Colonic mucosa (tissue), 4 donors: ENCODE measurements around the gene SLC22A3. TPM values are rescaled to one million over a fixed set of nuclear protein-coding genes. Genes with fewer than 3 reads are reported as not detected.
"Not testable (repeated sequence)": the region's sequence is repeated elsewhere in the genome, so short reads cannot be mapped to it uniquely, and the experiment has no call there.

ENCODE experiments used
- DNase-seq: peaks from one replicate; pipeline ENCODE4 v3.0.0-alpha.2; 2020
- H3K27ac ChIP-seq: fragments of 200-600 bp; one replicate; pipeline ENCODE4 v1.8.0; 2021
- H3K27me3 ChIP-seq: fragments of 200-600 bp; one replicate; pipeline ENCODE4 v1.8.0; 2021
- H3K36me3 ChIP-seq: fragments of 200-600 bp; one replicate; pipeline ENCODE4 v1.8.0; 2021
- H3K4me1 ChIP-seq: fragments of 200-600 bp; one replicate; pipeline ENCODE4 v1.8.0; 2021; ENCODE audit warnings: mild to moderate bottlenecking
- H3K4me3 ChIP-seq: fragments of 200-600 bp; one replicate; pipeline ENCODE4 v1.8.0; 2021
- H3K9ac ChIP-seq, 2 donors: one replicate each; pipeline ENCODE4 v1.7.0; 2013; ENCODE audit warnings: control low read depth in 2 of 2, low read depth in 2 of 2, low read length in 2 of 2
- H3K9me3 ChIP-seq: fragments of 200-600 bp; one replicate; pipeline ENCODE4 v1.8.0; 2021
- CTCF ChIP-seq: fragments of 200-600 bp; IDR thresholded peaks from one replicate; pipeline ENCODE4 v1.8.0; 2022; ENCODE audit warnings: antibody characterized with exemption, mild to moderate bottlenecking
- intact Hi-C: fragments of 100-400 bp; cut with DNase I; formaldehyde crosslinking; loops from one replicate; pipeline ENCODE4 v1.14.1; 2022
- total RNA-seq, 2 donors: library from RNA; stranded (reverse); fragmentation: NEBNext Ultra II Directional in 1 of 2; extraction: Animal tissue kit (Norgen Biotek cat#: 25700) in 1 of 2; gene quantifications; one replicate each; pipeline ENCODE4 v1.2.1, GENCODE V29; 2021
- donor health status: healthy.
- donor health status: DM: no; HTN: no; CAD: no.
- donor health status: DM: no; HTN: no; CAD: no.

Gene SLC22A3
- total RNA-seq, 2 donors from 2014 or later: 2.1 to 2.5 TPM

GRCh38 chr6:160461641-160462040, 113.5 kb downstream of the SLC22A3 start:
- Histone ChIP-seq H3K9me3 (no peaks in the 10 kb centered on the region), H3K36me3 (no peaks in the 10 kb centered on the region)
- TF ChIP-seq CTCF: no peak

DNA sequence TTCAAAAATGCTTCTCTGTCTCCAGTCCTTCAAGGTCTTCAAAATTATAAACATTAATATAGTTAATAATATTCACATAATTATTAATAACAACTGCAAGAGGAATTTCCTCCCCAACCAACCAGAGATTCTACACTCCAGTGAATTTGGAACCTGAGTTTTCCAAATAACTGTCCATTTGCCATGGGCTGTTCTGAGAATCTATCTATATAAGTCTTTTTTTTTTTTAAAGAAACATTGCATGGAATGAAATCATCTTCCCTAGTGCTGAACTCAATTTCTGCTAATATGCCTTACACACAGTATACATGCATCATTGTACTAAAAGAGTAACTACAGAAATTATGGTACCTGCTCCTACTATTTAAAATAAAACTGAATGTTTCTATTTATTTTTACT, 113.9 kb downstream of the SLC22A3 start:
- intact Hi-C loops: no loop called here
- Histone ChIP-seq H3K4me3 (no peak overlapping the region), H3K27ac (no peak overlapping the region), H3K36me3 (no peaks in the 10 kb centered on the region), H3K4me1 (no peaks in the 10 kb centered on the region), H3K9me3 (no peaks in the 10 kb centered on the region), H3K9ac (no peak overlapping the region), H3K27me3 (no peaks in the 10 kb centered on the region)
- TF ChIP-seq CTCF: no peak
- DNase-seq: no peak

More at GRCh38 chr6:160461641-160462040, 113.5 kb downstream of the SLC22A3 start:
- Histone ChIP-seq H3K27ac (no peak overlapping the region), H3K9ac (no peak overlapping the region), H3K4me1 (no peaks in the 10 kb centered on the region), H3K27me3 (no peaks in the 10 kb centered on the region), H3K4me3 (no peak overlapping the region)
- DNase-seq: no peak
- intact Hi-C loops: no loop called here

- Histone ChIP-seq H3K27ac (no peak overlapping the region), H3K9me3 (no peaks in the 10 kb centered on the region), H3K27me3 (no peaks in the 10 kb centered on the region), H3K9ac (no peak overlapping the region), H3K4me1 (no peaks in the 10 kb centered on the region), H3K36me3 (no peaks in the 10 kb centered on the region), H3K4me3 (no peak overlapping the region)
- TF ChIP-seq CTCF: no peak
- intact Hi-C loops: no loop called here
- no peak for DNase-seq
Observed at GRCh38 chr6:160462551-160463109, 114.5 kb downstream of the SLC22A3 start.

DNA sequence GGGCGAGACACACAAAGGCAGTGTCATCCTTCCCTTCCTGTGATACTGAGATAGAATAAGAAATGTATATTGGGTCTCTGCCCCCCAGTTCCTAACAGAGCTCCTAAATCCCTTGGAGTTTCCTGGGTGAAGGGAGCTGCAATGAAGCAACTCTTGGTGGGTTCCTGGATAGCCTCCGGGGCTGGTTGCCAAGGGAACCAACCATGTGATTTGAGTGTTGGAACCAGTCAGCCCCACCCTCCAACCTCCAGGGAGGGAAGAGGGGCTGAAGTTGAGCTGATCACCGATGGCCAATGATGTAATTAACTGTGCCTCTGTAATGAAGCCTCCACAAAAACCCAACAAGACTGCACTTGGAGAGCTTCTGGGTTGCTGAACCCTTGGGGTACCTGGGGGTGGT, 116.6 kb downstream of the SLC22A3 start:
- H3K27ac ChIP-seq: no peak overlapping the region
- no peak for DNase-seq
- H3K36me3 ChIP-seq: no peaks in the 10 kb centered on the region
- H3K27me3 ChIP-seq: no peaks in the 10 kb centered on the region
- H3K9ac ChIP-seq: no peak overlapping the region
- H3K4me3 ChIP-seq: no peak overlapping the region
- intact Hi-C loops: no loop called here
- no peak for TF ChIP-seq CTCF
- no peaks in the 10 kb centered on the region for H3K9me3 ChIP-seq
- no peaks in the 10 kb centered on the region for H3K4me1 ChIP-seq

DNA sequence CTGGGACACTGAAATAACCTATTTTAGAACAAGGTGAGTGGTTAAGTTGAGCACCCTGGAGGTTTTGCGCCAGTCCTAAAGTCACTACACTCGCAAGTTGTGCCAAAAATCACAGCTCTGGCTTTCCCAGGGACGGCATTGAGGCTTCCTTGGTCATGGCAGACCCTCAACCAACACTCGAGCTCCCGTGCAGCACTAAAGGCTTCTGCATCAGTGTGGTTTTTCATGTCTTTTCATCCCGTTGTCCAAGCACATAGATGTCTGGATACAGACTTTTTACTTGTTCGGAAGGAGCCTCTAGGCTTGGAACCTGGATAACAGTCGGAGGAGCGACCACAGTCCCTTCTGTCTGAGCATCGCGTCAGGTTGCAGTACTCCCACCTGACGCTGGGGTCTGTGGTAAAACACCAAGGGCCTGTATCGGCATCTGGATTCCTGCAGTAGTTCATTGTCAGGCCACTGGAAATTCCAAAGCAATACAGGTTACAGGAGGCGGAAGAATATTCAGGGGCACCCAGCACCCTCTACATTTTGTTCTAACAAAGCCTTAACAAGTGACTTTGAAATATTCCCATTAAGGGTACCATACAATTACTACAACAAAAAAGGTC, 119.2 kb downstream of the SLC22A3 start:
- H3K36me3 ChIP-seq, H3K27me3 ChIP-seq, H3K4me3 ChIP-seq, H3K9ac ChIP-seq, H3K27ac ChIP-seq, H3K4me1 ChIP-seq, H3K9me3 ChIP-seq, DNase-seq, intact Hi-C loops: not testable (repeated sequence)

- TF ChIP-seq CTCF: no peak
- intact Hi-C loops: no loop called here
- Histone ChIP-seq H3K9me3 (no peaks in the 10 kb centered on the region), H3K4me1 (no peaks in the 10 kb centered on the region), H3K9ac (no peak overlapping the region), H3K27ac (no peak overlapping the region), H3K27me3 (no peaks in the 10 kb centered on the region), H3K36me3 (no peaks in the 10 kb centered on the region), H3K4me3 (no peak overlapping the region)
- no peak for DNase-seq
Observed at GRCh38 chr6:160469153-160469552, 121.0 kb downstream of the SLC22A3 start.

DNA sequence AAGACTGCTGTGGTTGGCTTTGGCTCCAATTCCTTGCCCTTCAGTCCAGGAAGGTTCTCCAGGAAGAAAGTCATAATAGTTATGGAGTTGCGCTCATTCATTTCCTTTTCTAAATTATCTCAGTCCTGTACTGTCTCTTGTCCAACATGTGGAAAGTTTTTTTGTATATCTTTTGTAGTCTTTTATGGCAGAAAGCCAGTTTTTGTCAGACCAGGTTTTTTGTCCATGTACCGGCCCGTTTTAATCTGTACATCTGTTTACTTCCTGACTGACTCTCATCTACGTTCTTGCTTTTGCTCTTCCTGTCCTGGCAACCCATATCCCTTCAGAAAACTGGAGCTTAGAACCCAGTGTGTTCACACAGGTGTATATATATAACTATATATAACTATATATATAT, 127.9 kb downstream of the SLC22A3 start:
- H3K36me3 ChIP-seq, DNase-seq, H3K9ac ChIP-seq, H3K9me3 ChIP-seq, H3K27ac ChIP-seq, intact Hi-C loops, H3K27me3 ChIP-seq, H3K4me1 ChIP-seq, H3K4me3 ChIP-seq: not testable (repeated sequence)

GRCh38 chr6:160477072-160477471, 128.9 kb downstream of the SLC22A3 start:
- intact Hi-C loops, H3K9me3 ChIP-seq, H3K27me3 ChIP-seq, H3K36me3 ChIP-seq, H3K27ac ChIP-seq, DNase-seq, H3K4me3 ChIP-seq, H3K4me1 ChIP-seq, H3K9ac ChIP-seq: not testable (repeated sequence)
